K562 (cell line): ENCODE results near the gene ITGAV. TPM values are rescaled to one million over a fixed set of nuclear protein-coding genes. Genes with fewer than 3 reads are reported as not detected.

Source experiments
- ATAC-seq: fragments of 200-7000 bp; cut with Tn5 transposase; 3 replicates; pipeline ENCODE4 v1.9.1; 2020; ENCODE audit warnings: moderate library complexity
- BruUV-seq: library from RNA; stranded (reverse); fragments of 400-500 nt; replicated peaks from 2 replicates; lab custom pipeline; 2021; lab: Mats Ljungman, UMichigan
- CTCF ChIA-PET: fragments of 300-600 bp; formaldehyde crosslinking; extraction: SDS; loops from one replicate; lab custom pipeline; 2021; ENCODE audit warnings: low intra/inter-chr PET ratio; lab: Yijun Ruan, JAX
- POLR2A ChIA-PET: fragments of 300-600, 350-650 bp; sonication (Branson Sonifier 250); formaldehyde crosslinking; extraction: SDS; loops from one replicate; lab custom pipeline; 2021; ENCODE audit warnings: antibody characterized with exemption, inconsistent platforms; lab: Yijun Ruan, JAX
- DNase-seq, 4 experiments: peaks; one replicate each; pipeline versions ENCODE4 v3.0.0 to v3.0.0-alpha.2; 2011 to 2018; ENCODE audit warnings: low spot score in 3 of 4, mixed read lengths in 3 of 4; ENCODE audit errors: extremely low read depth in 1 of 4
- FAIRE-seq: peaks from 2 replicates; lab custom pipeline; 2011; peaks lifted over from hg19 to GRCh38; lab: Jason Lieb, UNC
- H2AFZ ChIP-seq: 2 replicates; pipeline ENCODE4 v1.6.0; 2011; ENCODE audit warnings: low read depth, low read length, control low read depth, inconsistent platforms
- H3K27ac ChIP-seq: fragments of 200-600 bp; 3 replicates; pipeline ENCODE4 v1.8.0; 2011; ENCODE audit warnings: low read depth, mild to moderate bottlenecking, control low read depth, inconsistent platforms, low read length, moderate library complexity, mixed read lengths; ENCODE audit errors: extremely low read depth
- H3K27me3 ChIP-seq, 2 experiments: fragments of 300-600 bp in 1 of 2; 2 replicates in 1 of 2; 3 replicates in 1 of 2; pipeline versions ENCODE4 v1.6.0 to v1.8.0; 2011; ENCODE audit warnings: inconsistent platforms in 2 of 2, low read length in 2 of 2, mild to moderate bottlenecking in 1 of 2, mixed read lengths in 1 of 2, moderate library complexity in 1 of 2; ENCODE audit not compliant: control insufficient read depth in 2 of 2, insufficient read depth in 2 of 2
- H3K36me3 ChIP-seq: fragments of 300-600 bp; 3 replicates; pipeline ENCODE4 v1.8.0; 2011; ENCODE audit warnings: mild to moderate bottlenecking, low read length, inconsistent platforms; ENCODE audit not compliant: control insufficient read depth, insufficient read depth
- H3K4me1 ChIP-seq, 2 experiments: fragments of 200-600 bp in 1 of 2; replicated peaks in 1 of 2; 2 replicates in 1 of 2; 3 replicates in 1 of 2; pipeline versions ENCODE4 v1.5.1 to v1.8.0; 2011; ENCODE audit warnings: inconsistent platforms in 2 of 2, low read length in 2 of 2, mild to moderate bottlenecking in 1 of 2, mixed read lengths in 1 of 2, moderate library complexity in 1 of 2; ENCODE audit not compliant: control insufficient read depth in 2 of 2, insufficient read depth in 2 of 2
- H3K4me2 ChIP-seq: 2 replicates; pipeline ENCODE4 v1.6.1; 2011; ENCODE audit warnings: low read length, control low read depth, inconsistent platforms, mixed read lengths; ENCODE audit not compliant: insufficient read depth
- H3K4me3 ChIP-seq: fragments of 200-600 bp; sonication (generic), shearing (Covaris generic); 2 replicates; pipeline ENCODE4 v1.5.1; 2016; ENCODE audit warnings: control low read depth, inconsistent platforms
- H3K79me2 ChIP-seq: fragments of 200-600 bp; 3 replicates; pipeline ENCODE4 v1.8.0; 2011; ENCODE audit warnings: low read length, inconsistent platforms; ENCODE audit not compliant: control insufficient read depth, insufficient read depth
- H3K9ac ChIP-seq, 2 experiments: 2 replicates each; pipeline versions ENCODE4 v1.6.0 to v1.6.1; 2011; ENCODE audit warnings: low read depth in 2 of 2, low read length in 2 of 2, control low read depth in 1 of 2, inconsistent platforms in 1 of 2, mild to moderate bottlenecking in 1 of 2, mixed read lengths in 1 of 2; ENCODE audit not compliant: insufficient read depth in 1 of 2
- H3K9me1 ChIP-seq: one replicate; pipeline ENCODE4 v1.6.0; 2011; ENCODE audit warnings: inconsistent platforms, mild to moderate bottlenecking, low read length, moderate library complexity; ENCODE audit not compliant: control insufficient read depth, insufficient read depth
- H3K9me3 ChIP-seq: replicated peaks from 2 replicates; pipeline ENCODE4 v1.5.1; 2011; ENCODE audit warnings: low read depth, low read length, inconsistent platforms; ENCODE audit not compliant: control insufficient read depth, insufficient read depth
- H4K20me1 ChIP-seq: replicated peaks from 2 replicates; pipeline ENCODE4 v1.6.1; 2011; ENCODE audit warnings: low read length, inconsistent platforms, mixed read lengths; ENCODE audit not compliant: control insufficient read depth, insufficient read depth
- BRF1 ChIP-seq: IDR thresholded peaks from 3 replicates; pipeline ENCODE4 v1.6.1; 2011; ENCODE audit warnings: borderline replicate concordance, mild to moderate bottlenecking; ENCODE audit not compliant: insufficient read length; ENCODE audit errors: extremely low read depth
- CHD1 ChIP-seq: fragments of 200-600 bp; sonication (generic); IDR thresholded peaks from one replicate; pipeline ENCODE4 v1.6.1; 2012; ENCODE audit warnings: mild to moderate bottlenecking, moderate library complexity, low read length, inconsistent platforms
- CREM ChIP-seq: IDR thresholded peaks from 2 replicates; pipeline ENCODE4 v1.6.1; 2014; ENCODE audit warnings: antibody characterized with exemption, low read depth
- FIP1L1 ChIP-seq: fragments of 200-400 bp; formaldehyde crosslinking; IDR thresholded peaks from 2 replicates; pipeline ENCODE4 v1.6.1; 2018; ENCODE audit warnings: mild to moderate bottlenecking, low read depth, low read length; ENCODE audit not compliant: poor library complexity, severe bottlenecking
- MEIS2 ChIP-seq: fragments of 450-650 bp; IDR thresholded peaks from 2 replicates; pipeline ENCODE4 v1.6.1; 2014; ENCODE audit warnings: mild to moderate bottlenecking; ENCODE audit not compliant: partially characterized antibody
- MTF1 ChIP-seq: fragments of 250-450 bp; sonication (Bioruptor Pico); IDR thresholded peaks from 2 replicates; pipeline ENCODE4 v1.9.0; 2021; ENCODE audit warnings: moderate library complexity, mild to moderate bottlenecking, inconsistent platforms, borderline replicate concordance
- SMARCA5 ChIP-seq: fragments of 450-650 bp; IDR thresholded peaks from 2 replicates; pipeline ENCODE4 v1.6.1; 2016
- THRAP3 ChIP-seq: fragments of 450-650 bp; IDR thresholded peaks from 2 replicates; pipeline ENCODE4 v1.6.1; 2016; ENCODE audit warnings: mild to moderate bottlenecking, inconsistent platforms, borderline replicate concordance
- WHSC1 ChIP-seq: IDR thresholded peaks from one replicate; pipeline ENCODE4 v1.6.1; 2012; ENCODE audit warnings: low read length, control low read depth, inconsistent platforms
- ZBED1 ChIP-seq: IDR thresholded peaks from 2 replicates; pipeline ENCODE4 v1.6.1; 2014
- ZNF780A ChIP-seq: fragments of 250-450 bp; sonication (Bioruptor Pico); IDR thresholded peaks from 2 replicates; pipeline ENCODE4 v1.5.0; 2021; ENCODE audit warnings: mild to moderate bottlenecking
- WGBS: fragments of 100-300 bp; shearing (Covaris generic); methylation state at CpG from one replicate; pipeline ENCODE4 v1.1.6; 2016; ENCODE audit warnings: low coverage, mixed read lengths; ENCODE audit not compliant: insufficient coverage; ENCODE audit errors: missing lambda C conversion rate; 5-methylcytosine and 5-hydroxymethylcytosine counted together
- in situ Hi-C: fragments of 300-500 bp; cut with MboI; formaldehyde crosslinking; loops from 4 replicates; pipeline ENCODE4 v1.15.0; 2018; ENCODE audit warnings: inconsistent platforms, mixed read lengths
- intact Hi-C: fragments of 100-400 bp; cut with micrococcal nuclease; formaldehyde crosslinking; loops from 2 replicates; pipeline ENCODE4 v1.14.2; 2022
- polyA plus RNA-seq, 8 experiments: library from polyadenylated mRNA; depleted of rRNA in 4 of 8; stranded (reverse) in 5 of 8; unstranded in 3 of 8; fragments of >200 nt; fragmentation: Nextera tagmentation in 2 of 8; fragmentation: Illumina TruSeq in 1 of 8; extraction: Ambion mirVana in 2 of 8; extraction: Trizol in 1 of 8; gene quantifications; 2 replicates each; pipeline versions ENCODE4 v1.2.1 to v1.2.3, GENCODE V29; 2011 to 2014; ENCODE audit warnings: inconsistent platforms in 1 of 8, missing spikeins in 1 of 8
- total RNA-seq, 7 experiments: library from RNA; depleted of rRNA in 6 of 7; stranded (reverse); fragments of >200 nt in 6 of 7; fragmentation: Illumina TruSeq in 2 of 7; extraction: Trizol in 2 of 7; gene quantifications; 2 replicates each; pipeline versions ENCODE4 v1.2.1 to v1.2.3, GENCODE V29; 2011 to 2021; ENCODE audit warnings: low replicate concordance in 1 of 7

The ITGAV gene
- total and polyA plus RNA-seq, 9 of the 15 experiments (the other 6 are each of a cell fraction or from before 2014, with no cell fraction given) = 3.7 to 17.7 (median 10.7) TPM

- DNase-seq (no peak), FAIRE-seq (no peak)
- Histone ChIP-seq H4K20me1 (no peaks in the 10 kb centered on the region), H3K27me3 (no peaks in the 10 kb centered on the region; a peak in 1 of 5 replicates), H3K9me1 (no peaks in the 10 kb centered on the region), H3K27ac (no peak overlapping the region), H3K9me3 (no peaks in the 10 kb centered on the region), H3K9ac (no peak overlapping the region), H3K36me3 (no peaks in the 10 kb centered on the region), H3K79me2 (no peaks in the 10 kb centered on the region)
- CTCF ChIA-PET = no interaction called here
- WGBS = 0% methylated on average over 2 of the region's 2 CpGs
- BruUV-seq = no TSS peak
- in situ Hi-C loops = no loop called here
- TF ChIP-seq CREM = no peak
- TF ChIP-seq WHSC1 = no peak
- TF ChIP-seq ZNF780A (CRISPR knock-in tag) = no peak
- TF ChIP-seq MEIS2 = no peak
- no peak for TF ChIP-seq THRAP3
- TF ChIP-seq BRF1 = no peak
- no peak for TF ChIP-seq CHD1
- no peak for TF ChIP-seq MTF1 (CRISPR knock-in tag)
- no peak for TF ChIP-seq ZBED1
- TF ChIP-seq SMARCA5 = no peak
- no peak for TF ChIP-seq FIP1L1
- TF ChIP-seq, all 486 proteins: peak for 0
- Histone ChIP-seq H2AFZ (no peak overlapping the region), H3K4me2 (no peak overlapping the region), H3K4me1 (no peaks in the 10 kb centered on the region), H3K4me3 (no peak overlapping the region)
- ATAC-seq = no peak
- intact Hi-C loops = no loop called here
- POLR2A ChIA-PET = no interaction called here
These were observed 112.6 kb downstream of the ITGAV start for GRCh38 chr2:186702501-186702900.
